ENCODE measurements around the gene AIMP1.

AIMP1 gene

DNA sequence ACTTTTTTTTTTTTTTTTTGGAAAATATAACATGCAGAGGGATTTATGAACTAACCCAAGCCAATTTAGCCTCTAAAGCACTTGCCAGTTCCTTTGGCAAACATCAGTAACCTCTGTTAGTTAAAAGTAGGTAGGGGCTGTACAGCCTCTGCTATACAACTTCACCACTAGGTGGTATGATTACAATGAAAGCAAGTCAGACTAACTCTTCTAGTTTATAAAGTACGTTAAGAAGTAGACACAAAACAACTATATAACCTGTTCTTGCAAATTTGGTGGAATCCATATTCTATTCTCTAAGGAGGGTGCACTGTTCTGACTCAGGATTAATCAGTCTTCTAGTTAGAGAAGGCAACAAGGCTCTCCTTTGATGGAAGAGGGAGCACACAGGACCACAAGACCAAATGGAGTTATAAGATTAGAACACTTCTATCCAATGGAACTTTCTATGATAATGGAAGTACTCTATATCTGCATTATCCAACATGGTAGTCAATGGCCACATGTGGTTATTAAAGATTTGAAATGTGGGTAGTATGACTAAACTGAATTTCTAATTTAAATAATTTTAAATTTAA, 12.8 kb downstream of the AIMP1 start:
- Histone ChIP-seq H4K91ac (ENCODE audit: low read depth, low read length, poor library complexity) (no peak overlapping the region), H2AK5ac (ENCODE audit: low read depth, low read length) (no peak overlapping the region), H3K27me3 (ENCODE audit: control insufficient read depth in 3 of 3, insufficient read depth in 3 of 3, low read depth in 1 of 3, low read length in 3 of 3) (no peaks in the 10 kb centered on the region), H2AFZ (ENCODE audit: low read length) (no peak overlapping the region), H3K4me1 (ENCODE audit: control insufficient read depth in 2 of 2, insufficient read depth in 1 of 2, low read depth in 1 of 2, low read length in 2 of 2) (no peaks in the 10 kb centered on the region), H3K23ac (ENCODE audit: low read depth, low read length, poor library complexity) (no peak overlapping the region), H3K4ac (ENCODE audit: low read length) (no peak overlapping the region), H3K4me2 (ENCODE audit: insufficient read depth, low read length, poor library complexity, severe bottlenecking) (no peak overlapping the region), H4K8ac (ENCODE audit: low read depth, low read length) (no peak overlapping the region), H3K14ac (ENCODE audit: low read length) (no peak overlapping the region), H2BK15ac (ENCODE audit: low read length) (no peak overlapping the region), H2BK120ac (ENCODE audit: low read depth, low read length) (no peak overlapping the region), H3K9ac (ENCODE audit: low read depth, low read length, poor library complexity) (no peak overlapping the region), H3K4me3 (ENCODE audit: low read length in 2 of 2) (no peak overlapping the region), H2BK5ac (ENCODE audit: low read length) (no peak overlapping the region), H3K27ac (replicated peaks; ENCODE audit: low read length) (no peak overlapping the region), H3K18ac (ENCODE audit: low read length) (no peak overlapping the region), H3K36me3 (replicated peaks in 1 of 2; ENCODE audit: control insufficient read depth in 2 of 2, insufficient read depth in 2 of 2, low read length in 2 of 2) (peaks cover 7 to 91% of the 10 kb centered on the region in 2 donors), H2BK12ac (ENCODE audit: low read length) (no peak overlapping the region), H3K9me3 (replicated peaks in 1 of 2; ENCODE audit: control insufficient read depth in 2 of 2, insufficient read depth in 1 of 2, low read depth in 1 of 2, low read length in 2 of 2) (no peaks in the 10 kb centered on the region), H3K79me1 (ENCODE audit: low read depth, low read length) (no peaks in the 10 kb centered on the region)
- DNase-seq (ENCODE audit: low spot score), result no peak
- no CpG with 5 or more reads among the region's 1 CpG for WGBS, 2 donors (ENCODE audit: extremely low coverage in 2 of 2, insufficient read length in 2 of 2, insufficient replicate concordance in 1 of 2)

GRCh38 chr4:106333186-106333585, 16.8 kb downstream of the AIMP1 start:
- no peak overlapping the region for H3K27ac ChIP-seq (replicated peaks; ENCODE audit: low read length)
- no peak overlapping the region for H3K18ac ChIP-seq (ENCODE audit: low read length)
- no peaks in the 10 kb centered on the region for H3K4me1 ChIP-seq (ENCODE audit: control insufficient read depth in 2 of 2, insufficient read depth in 1 of 2, low read depth in 1 of 2, low read length in 2 of 2)
- H4K8ac ChIP-seq (ENCODE audit: low read depth, low read length), result no peak overlapping the region
- DNase-seq (ENCODE audit: low spot score), result no peak
- H3K9ac ChIP-seq (ENCODE audit: low read depth, low read length, poor library complexity), result no peak overlapping the region
- H3K4me3 ChIP-seq (ENCODE audit: low read length in 2 of 2), result no peak overlapping the region
- no peak overlapping the region for H2BK12ac ChIP-seq (ENCODE audit: low read length)
- no peak overlapping the region for H2BK120ac ChIP-seq (ENCODE audit: low read depth, low read length)
- no peaks in the 10 kb centered on the region for H3K79me1 ChIP-seq (ENCODE audit: low read depth, low read length)
- no peaks in the 10 kb centered on the region for H3K9me3 ChIP-seq (replicated peaks in 1 of 2; ENCODE audit: control insufficient read depth in 2 of 2, insufficient read depth in 1 of 2, low read depth in 1 of 2, low read length in 2 of 2)
- H3K14ac ChIP-seq (ENCODE audit: low read length), result no peak overlapping the region
- H3K4me2 ChIP-seq (ENCODE audit: insufficient read depth, low read length, poor library complexity, severe bottlenecking), result no peak overlapping the region
- H2AFZ ChIP-seq (ENCODE audit: low read length), result no peak overlapping the region
- no peaks in the 10 kb centered on the region for H3K27me3 ChIP-seq (ENCODE audit: control insufficient read depth in 3 of 3, insufficient read depth in 3 of 3, low read depth in 1 of 3, low read length in 3 of 3)
- no peak overlapping the region for H3K4ac ChIP-seq (ENCODE audit: low read length)
- no peak overlapping the region for H2BK15ac ChIP-seq (ENCODE audit: low read length)
- no CpG with 5 or more reads among the region's 5 CpGs for WGBS, 2 donors (ENCODE audit: extremely low coverage in 2 of 2, insufficient read length in 2 of 2, insufficient replicate concordance in 1 of 2)
- H2BK5ac ChIP-seq (ENCODE audit: low read length), result no peak overlapping the region
- peaks cover 6 to 92% of the 10 kb centered on the region in 2 donors for H3K36me3 ChIP-seq (replicated peaks in 1 of 2; ENCODE audit: control insufficient read depth in 2 of 2, insufficient read depth in 2 of 2, low read length in 2 of 2)
- H2AK5ac ChIP-seq (ENCODE audit: low read depth, low read length), result no peak overlapping the region
- no peak overlapping the region for H4K91ac ChIP-seq (ENCODE audit: low read depth, low read length, poor library complexity)
- no peak overlapping the region for H3K23ac ChIP-seq (ENCODE audit: low read depth, low read length, poor library complexity)

GRCh38 chr4:106334741-106335470, 18.6 kb downstream of the AIMP1 start:
- WGBS, 2 donors (ENCODE audit: extremely low coverage in 2 of 2, insufficient read length in 2 of 2, insufficient replicate concordance in 1 of 2), result no CpG with 5 or more reads among the region's 1 CpG
- Histone ChIP-seq H3K4me2 (ENCODE audit: insufficient read depth, low read length, poor library complexity, severe bottlenecking) (no peak overlapping the region), H3K18ac (ENCODE audit: low read length) (no peak overlapping the region), H3K27me3 (ENCODE audit: control insufficient read depth in 3 of 3, insufficient read depth in 3 of 3, low read depth in 1 of 3, low read length in 3 of 3) (no peaks in the 10 kb centered on the region), H3K9me3 (replicated peaks in 1 of 2; ENCODE audit: control insufficient read depth in 2 of 2, insufficient read depth in 1 of 2, low read depth in 1 of 2, low read length in 2 of 2) (no peaks in the 10 kb centered on the region), H3K27ac (replicated peaks; ENCODE audit: low read length) (no peak overlapping the region), H4K8ac (ENCODE audit: low read depth, low read length) (no peak overlapping the region), H3K9ac (ENCODE audit: low read depth, low read length, poor library complexity) (no peak overlapping the region), H3K14ac (ENCODE audit: low read length) (no peak overlapping the region), H2AK5ac (ENCODE audit: low read depth, low read length) (no peak overlapping the region), H2BK15ac (ENCODE audit: low read length) (no peak overlapping the region), H2AFZ (ENCODE audit: low read length) (no peak overlapping the region), H3K4me1 (ENCODE audit: control insufficient read depth in 2 of 2, insufficient read depth in 1 of 2, low read depth in 1 of 2, low read length in 2 of 2) (no peaks in the 10 kb centered on the region), H3K4ac (ENCODE audit: low read length) (no peak overlapping the region), H3K4me3 (ENCODE audit: low read length in 2 of 2) (no peak overlapping the region), H2BK12ac (ENCODE audit: low read length) (no peak overlapping the region), H4K91ac (ENCODE audit: low read depth, low read length, poor library complexity) (no peak overlapping the region), H2BK5ac (ENCODE audit: low read length) (no peak overlapping the region), H2BK120ac (ENCODE audit: low read depth, low read length) (no peak overlapping the region), H3K23ac (ENCODE audit: low read depth, low read length, poor library complexity) (no peak overlapping the region), H3K79me1 (ENCODE audit: low read depth, low read length) (no peaks in the 10 kb centered on the region), H3K36me3 (replicated peaks in 1 of 2; ENCODE audit: control insufficient read depth in 2 of 2, insufficient read depth in 2 of 2, low read length in 2 of 2) (peaks cover 7 to 88% of the 10 kb centered on the region in 2 donors)
- DNase-seq (ENCODE audit: low spot score), result no peak

- no peak overlapping the region for H3K4me2 ChIP-seq (ENCODE audit: insufficient read depth, low read length, poor library complexity, severe bottlenecking)
- H3K18ac ChIP-seq (ENCODE audit: low read length), result no peak overlapping the region
- no CpG with 5 or more reads among the region's 3 CpGs for WGBS, 2 donors (ENCODE audit: extremely low coverage in 2 of 2, insufficient read length in 2 of 2, insufficient replicate concordance in 1 of 2)
- H2AFZ ChIP-seq (ENCODE audit: low read length), result no peak overlapping the region
- H3K9me3 ChIP-seq (replicated peaks in 1 of 2; ENCODE audit: control insufficient read depth in 2 of 2, insufficient read depth in 1 of 2, low read depth in 1 of 2, low read length in 2 of 2), result peaks cover 0 to 6% of the 10 kb centered on the region in 2 donors
- no peak for DNase-seq (ENCODE audit: low spot score)
- no peak overlapping the region for H2BK120ac ChIP-seq (ENCODE audit: low read depth, low read length)
- no peaks in the 10 kb centered on the region for H3K27me3 ChIP-seq (ENCODE audit: control insufficient read depth in 3 of 3, insufficient read depth in 3 of 3, low read depth in 1 of 3, low read length in 3 of 3)
- H2BK5ac ChIP-seq (ENCODE audit: low read length), result no peak overlapping the region
- H2BK12ac ChIP-seq (ENCODE audit: low read length), result no peak overlapping the region
- no peak overlapping the region for H2BK15ac ChIP-seq (ENCODE audit: low read length)
- no peak overlapping the region for H4K8ac ChIP-seq (ENCODE audit: low read depth, low read length)
- no peak overlapping the region for H3K14ac ChIP-seq (ENCODE audit: low read length)
- no peak overlapping the region for H3K9ac ChIP-seq (ENCODE audit: low read depth, low read length, poor library complexity)
- H3K4ac ChIP-seq (ENCODE audit: low read length), result no peak overlapping the region
- no peak overlapping the region for H3K4me3 ChIP-seq (ENCODE audit: low read length in 2 of 2)
- no peaks in the 10 kb centered on the region for H3K4me1 ChIP-seq (ENCODE audit: control insufficient read depth in 2 of 2, insufficient read depth in 1 of 2, low read depth in 1 of 2, low read length in 2 of 2)
- H4K91ac ChIP-seq (ENCODE audit: low read depth, low read length, poor library complexity), result no peak overlapping the region
- H3K27ac ChIP-seq (replicated peaks; ENCODE audit: low read length), result no peak overlapping the region
- no peaks in the 10 kb centered on the region for H3K79me1 ChIP-seq (ENCODE audit: low read depth, low read length)
- peaks cover 6 to 71% of the 10 kb centered on the region in 2 donors for H3K36me3 ChIP-seq (replicated peaks in 1 of 2; ENCODE audit: control insufficient read depth in 2 of 2, insufficient read depth in 2 of 2, low read length in 2 of 2)
- no peak overlapping the region for H3K23ac ChIP-seq (ENCODE audit: low read depth, low read length, poor library complexity)
- no peak overlapping the region for H2AK5ac ChIP-seq (ENCODE audit: low read depth, low read length)
Measured at GRCh38 chr4:106336618-106337017, 20.3 kb downstream of the AIMP1 start.
